ENCODE data around the gene TFDP1.
"Not testable (repeated sequence)": the region's sequence is repeated elsewhere in the genome, so short reads cannot be mapped to it uniquely, and the experiment has no call there.

TFDP1 gene

GRCh38 chr13:113616991-113617749, 32.6 kb downstream of the TFDP1 start:
- DNase-seq (ENCODE audit: low read depth in 2 of 2), result no peak

DNA sequence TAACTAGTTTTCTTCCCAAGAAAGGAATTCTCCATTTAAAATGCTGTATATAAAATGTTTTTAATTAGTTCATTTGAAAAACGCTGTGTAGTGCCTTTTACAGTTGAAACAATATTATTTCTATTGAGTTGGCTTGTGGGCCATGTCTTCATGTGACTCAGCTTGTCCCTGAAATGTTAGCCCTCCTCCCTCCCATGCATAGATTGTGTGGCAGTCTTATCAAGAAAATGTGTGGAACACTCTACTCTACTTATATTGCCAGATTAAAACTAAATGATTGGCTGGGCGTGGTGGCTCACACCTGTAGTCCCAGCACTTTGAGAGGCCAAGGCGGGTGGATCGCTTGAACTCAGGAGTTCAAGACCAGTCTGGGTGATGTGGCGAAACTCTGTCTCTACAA, 33.4 kb downstream of the TFDP1 start:
- DNase-seq (ENCODE audit: low read depth in 2 of 2), result no peak

DNA sequence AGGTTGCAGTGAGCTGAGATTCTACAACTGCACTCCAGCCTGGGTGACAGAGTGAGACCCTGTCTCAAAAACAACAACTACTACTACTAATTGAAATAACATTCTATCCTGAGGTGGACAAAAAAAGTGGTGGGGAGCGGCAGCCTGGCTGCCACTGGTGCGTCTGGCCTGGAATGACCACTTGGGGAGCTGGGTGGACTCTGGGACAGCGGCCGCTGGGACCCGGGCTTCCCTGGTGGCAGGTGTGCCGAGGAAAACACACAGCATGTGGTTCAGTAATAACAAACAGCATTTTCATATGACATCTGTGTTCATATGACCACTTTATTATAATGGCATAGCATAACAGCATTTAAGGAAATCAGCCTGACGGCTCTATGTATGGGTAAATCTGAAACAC, 33.9 kb downstream of the TFDP1 start:
- DNase-seq (ENCODE audit: low read depth in 2 of 2), result no peak

GRCh38 chr13:113620036-113620796, 35.7 kb downstream of the TFDP1 start:
- no peak for DNase-seq (ENCODE audit: low read depth in 2 of 2)

DNA sequence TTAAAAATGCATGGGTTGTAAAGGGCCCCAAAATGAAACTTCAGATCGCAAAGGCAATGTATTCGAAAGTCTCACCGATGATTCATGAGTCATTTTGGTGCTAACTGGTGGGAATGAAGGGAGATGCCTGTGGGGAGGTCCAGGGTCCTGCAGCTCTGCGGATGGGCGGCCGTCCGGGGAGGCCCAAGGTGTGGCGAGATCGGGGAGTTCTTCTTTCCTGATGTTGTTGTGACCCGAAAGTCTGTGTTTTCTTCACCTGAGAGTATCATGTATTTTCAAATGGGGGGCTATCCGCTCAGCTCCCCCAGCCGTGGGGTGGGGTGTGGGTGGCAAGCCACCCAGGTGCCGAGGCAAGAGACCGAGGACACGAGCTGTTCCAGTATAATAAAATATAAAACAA, 36.5 kb downstream of the TFDP1 start:
- DNase-seq (ENCODE audit: low read depth in 2 of 2), result no peak

DNA sequence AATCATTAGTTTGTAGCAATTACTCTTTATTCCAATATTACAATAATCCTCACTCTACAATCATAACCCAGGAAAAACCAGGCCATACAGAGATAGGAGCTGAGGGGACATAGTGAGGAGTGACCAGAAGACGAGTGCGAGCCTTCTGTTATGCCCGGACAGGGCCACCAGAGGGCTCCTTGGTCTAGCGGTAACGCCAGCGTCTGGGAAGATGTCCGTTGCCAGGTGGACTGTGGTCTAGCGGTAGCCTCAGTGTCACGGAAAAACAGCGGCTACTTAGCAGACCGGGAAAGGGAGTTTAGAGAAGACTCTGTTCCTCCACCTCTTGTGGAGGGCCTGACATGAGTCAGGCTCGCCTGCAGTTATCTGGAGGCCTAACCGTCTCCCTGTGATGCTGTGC, 36.9 kb downstream of the TFDP1 start:
- DNase-seq (ENCODE audit: low read depth in 2 of 2), result not testable (repeated sequence)

GRCh38 chr13:113621986-113622550, 37.5 kb downstream of the TFDP1 start:
- not testable (repeated sequence) for DNase-seq (ENCODE audit: low read depth in 2 of 2)

GRCh38 chr13:113622791-113623490, 38.4 kb downstream of the TFDP1 start:
- DNase-seq (ENCODE audit: low read depth in 2 of 2), result no peak

- no peak for DNase-seq (ENCODE audit: low read depth in 2 of 2)
Measured at GRCh38 chr13:113623491-113624234, 39.1 kb downstream of the TFDP1 start.

GRCh38 chr13:113624235-113624587, 39.7 kb downstream of the TFDP1 start:
- DNase-seq (ENCODE audit: low read depth in 2 of 2), result no peak

GRCh38 chr13:113624640-113625304, 40.2 kb downstream of the TFDP1 start:
- DNase-seq (ENCODE audit: low read depth in 2 of 2), result not testable (repeated sequence)

DNA sequence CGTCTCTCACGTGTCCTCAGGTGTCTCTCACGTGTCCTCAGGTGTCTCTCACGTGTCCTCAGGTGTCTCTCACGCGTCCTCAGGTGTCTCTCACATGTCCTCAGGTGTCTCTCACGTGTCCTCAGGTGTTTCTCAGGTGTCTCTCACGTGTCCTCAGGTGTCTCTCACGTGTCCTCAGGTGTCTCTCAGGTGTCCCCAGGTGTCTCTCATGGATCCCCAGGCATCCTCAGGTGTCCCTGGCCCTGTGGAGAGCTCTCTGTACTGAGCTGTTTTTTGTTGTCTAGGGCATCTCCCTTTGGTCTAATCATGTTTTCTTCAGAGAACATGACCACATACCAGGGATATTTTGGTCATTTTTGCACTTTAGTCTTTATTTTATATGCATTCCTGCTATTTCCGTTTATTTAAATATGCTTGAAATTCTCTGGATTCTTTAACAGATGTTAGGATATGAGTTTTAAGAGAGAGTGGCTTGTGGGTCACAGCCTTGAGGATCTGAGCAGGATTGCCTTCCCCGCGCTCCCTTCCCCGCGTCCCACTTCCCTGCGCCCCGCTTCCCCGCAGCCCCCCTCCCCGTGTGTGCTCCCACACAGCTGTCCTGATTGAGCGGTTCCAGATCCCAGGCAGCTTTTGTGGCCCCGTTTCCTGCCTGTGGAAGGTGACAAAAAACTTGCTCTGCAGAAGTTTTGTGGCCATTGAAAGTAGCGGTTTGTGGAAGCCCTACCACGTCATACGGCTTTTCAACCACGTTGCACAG, 41.6 kb downstream of the TFDP1 start:
- no peak for DNase-seq (ENCODE audit: low read depth in 2 of 2)

DNA sequence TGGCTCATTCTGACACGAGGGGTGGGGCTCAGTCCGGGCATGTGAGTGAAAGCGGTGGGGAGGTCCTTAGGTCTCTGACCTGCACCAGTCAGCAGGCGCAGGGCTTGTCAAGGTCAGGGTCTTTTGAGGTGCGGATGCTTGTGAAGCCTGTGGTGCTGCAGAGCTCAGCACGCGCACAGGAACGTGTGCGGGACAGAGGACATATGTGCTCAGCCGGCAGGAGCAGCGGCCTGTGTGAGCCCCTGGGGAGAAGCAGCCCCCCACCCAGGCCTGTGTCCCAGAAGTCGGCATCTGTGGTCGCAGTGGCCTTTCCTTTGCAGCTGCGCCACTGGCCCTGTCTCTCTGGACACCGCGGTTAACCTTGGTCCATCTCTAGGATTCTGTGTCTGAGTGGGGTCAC, 42.6 kb downstream of the TFDP1 start:
- DNase-seq (ENCODE audit: low read depth in 2 of 2), result no peak

DNA sequence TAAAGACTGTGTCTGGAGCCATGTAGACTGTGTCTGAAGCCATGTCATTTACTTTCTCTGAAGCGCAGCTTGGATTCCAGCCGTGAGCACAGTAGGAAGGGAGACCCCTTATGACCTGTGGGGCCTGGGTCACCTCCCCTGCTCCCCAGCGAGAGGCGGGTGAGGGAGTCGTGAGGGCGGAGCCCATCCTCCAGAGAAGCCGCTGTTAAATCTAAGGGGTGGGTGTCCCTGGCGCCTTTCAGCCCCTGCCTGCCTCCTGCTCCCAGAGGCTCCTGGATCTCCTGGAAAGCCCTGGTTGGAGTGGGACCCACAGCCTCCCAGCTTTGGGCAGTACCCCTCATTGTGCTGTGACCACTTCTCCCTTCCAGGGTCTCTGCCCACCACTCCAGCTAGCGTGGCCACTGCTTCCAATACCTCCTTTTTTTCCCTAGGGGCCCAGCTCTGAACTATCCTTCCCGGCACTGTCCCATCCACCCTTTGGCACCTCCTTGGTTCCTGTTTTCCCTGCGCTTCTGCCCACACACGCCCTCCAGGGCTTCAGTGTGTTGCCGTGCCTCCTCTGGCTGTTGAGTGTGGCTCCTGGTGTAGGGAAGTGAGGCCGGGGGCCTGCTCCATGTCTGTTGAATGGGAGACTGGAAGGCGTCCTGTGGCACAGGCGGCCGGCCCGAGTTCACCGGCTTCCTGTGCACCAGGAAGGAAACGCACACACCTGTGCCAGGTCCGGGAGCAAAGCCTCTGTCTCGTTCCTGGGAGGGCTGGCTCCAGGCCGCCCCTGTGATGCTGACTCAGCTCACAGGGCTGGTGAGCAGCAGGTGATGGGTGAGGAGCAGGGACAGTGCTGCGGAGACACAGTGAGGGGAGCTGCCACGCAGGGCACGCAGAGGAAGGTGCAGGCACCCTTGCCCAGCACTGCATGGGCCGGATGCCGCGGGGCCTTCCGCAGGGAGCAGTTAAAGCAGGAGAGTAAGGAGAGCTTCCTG, 44.0 kb downstream of the TFDP1 start:
- DNase-seq (ENCODE audit: low read depth in 2 of 2), result no peak

DNA sequence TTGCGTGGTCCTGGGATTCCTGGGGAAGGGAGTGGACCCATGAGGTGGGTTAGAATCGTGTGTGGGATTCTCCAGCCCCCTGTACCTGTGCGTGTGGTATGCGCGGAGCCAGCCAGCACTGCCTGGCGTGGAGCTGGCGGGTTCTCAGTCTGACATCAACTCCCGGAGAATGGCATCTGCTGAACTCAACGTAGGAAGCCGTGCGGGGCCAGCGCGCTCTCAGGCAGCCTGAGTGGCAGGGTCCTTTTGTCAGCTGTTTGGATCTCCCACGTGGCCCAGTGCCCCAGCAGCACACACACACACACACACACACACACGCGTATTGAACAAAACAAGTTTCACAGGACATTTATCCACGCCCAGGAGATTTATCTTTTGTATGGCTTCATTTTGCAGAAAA, 45.3 kb downstream of the TFDP1 start:
- no peak for DNase-seq (ENCODE audit: low read depth in 2 of 2)

GRCh38 chr13:113630296-113630695, 45.7 kb downstream of the TFDP1 start:
- DNase-seq (ENCODE audit: low read depth in 2 of 2), result no peak

DNA sequence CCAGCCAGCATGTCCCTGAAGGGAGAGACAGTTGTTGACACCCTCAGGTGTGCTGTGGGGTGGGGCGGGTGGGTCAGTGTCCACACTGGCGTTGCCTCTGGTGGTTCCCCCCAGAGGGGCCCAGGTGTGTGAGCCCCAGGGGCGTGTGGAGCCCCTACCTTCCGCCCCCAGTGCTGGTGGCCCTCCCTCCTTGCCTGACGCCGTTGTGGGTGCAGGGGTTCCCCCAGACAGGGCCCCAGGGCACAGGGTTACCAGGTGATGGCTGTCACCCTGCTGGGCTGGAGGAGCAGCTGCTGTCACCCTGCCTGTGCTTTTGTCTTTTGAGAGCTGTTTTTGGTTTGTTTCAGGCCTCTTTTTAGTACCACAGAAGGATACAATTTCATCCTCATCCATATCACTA, 46.3 kb downstream of the TFDP1 start:
- no peak for DNase-seq (ENCODE audit: low read depth in 2 of 2)

DNA sequence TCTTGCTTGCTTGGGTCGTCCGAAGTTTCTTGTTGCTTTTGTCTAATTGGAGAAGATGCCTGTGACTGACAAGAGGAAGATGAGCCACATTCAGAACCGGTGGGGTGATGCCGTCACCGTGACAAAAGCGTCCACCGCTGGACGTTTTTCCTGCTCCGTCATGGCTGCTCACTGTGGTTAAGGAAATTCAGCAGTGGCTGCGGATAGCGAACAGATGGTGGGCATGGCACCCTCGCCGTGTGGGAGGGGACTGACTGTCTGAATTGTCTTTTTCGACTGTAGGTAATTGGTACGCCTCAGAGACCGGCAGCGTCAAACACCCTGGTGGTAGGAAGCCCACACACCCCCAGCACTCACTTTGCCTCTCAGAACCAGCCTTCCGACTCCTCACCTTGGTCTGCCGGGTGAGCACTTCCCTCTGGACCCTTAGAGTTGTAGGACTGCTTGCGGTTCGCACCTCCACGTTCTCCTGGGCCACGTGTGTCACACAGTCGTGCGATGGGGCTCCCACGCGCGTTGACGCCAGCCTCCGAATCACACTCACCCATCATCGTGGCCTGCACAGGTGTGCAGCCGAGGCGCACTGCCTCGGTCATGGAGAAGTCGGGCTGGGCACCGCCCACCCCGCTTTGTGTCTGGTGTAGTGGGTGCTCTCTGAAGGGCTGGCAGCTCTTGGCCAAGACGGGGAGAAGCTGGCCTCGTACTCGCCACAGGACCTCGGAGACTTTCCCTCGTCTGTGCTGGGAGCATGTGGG, 47.0 kb downstream of the TFDP1 start:
- no peak for DNase-seq (ENCODE audit: low read depth in 2 of 2)
